Type B pancreatic cell (in vitro differentiated cells): ENCODE results near the gene USH2A. TPM values are rescaled to one million over a fixed set of nuclear protein-coding genes. Genes with fewer than 3 reads are reported as not detected.

Experiments used
- DNase-seq: peaks from one replicate; pipeline ENCODE4 v3.0.0; 2021; ENCODE audit warnings: mixed read lengths; ENCODE audit not compliant: unreplicated experiment; ENCODE audit errors: extremely low spot score
- H3K27ac Mint-ChIP-seq: 2 replicates; pipeline ENCODE4 v1.8.0; 2021; ENCODE audit warnings: mild to moderate bottlenecking, mixed read lengths
- H3K27me3 Mint-ChIP-seq: 2 replicates; pipeline ENCODE4 v1.8.0; 2021; ENCODE audit warnings: mixed read lengths
- H3K36me3 Mint-ChIP-seq: 2 replicates; pipeline ENCODE4 v1.8.0; 2021; ENCODE audit warnings: mixed read lengths
- H3K4me1 Mint-ChIP-seq: one replicate; pipeline ENCODE4 v1.8.0; 2021; ENCODE audit warnings: mixed read lengths; ENCODE audit not compliant: unreplicated experiment
- H3K4me3 Mint-ChIP-seq: 2 replicates; pipeline ENCODE4 v1.8.0; 2021; ENCODE audit warnings: mild to moderate bottlenecking, mixed read lengths
- H3K9me3 Mint-ChIP-seq: 2 replicates; pipeline ENCODE4 v1.8.0; 2021; ENCODE audit warnings: mixed read lengths
- total RNA-seq: library from RNA; stranded (reverse); gene quantifications from 2 replicates; pipeline ENCODE4 v1.2.1, GENCODE V29; 2021; ENCODE audit warnings: low replicate concordance
- TF ChIP-seq, protein P1 (sequence below): fragments of 200-600 bp; sonication (generic); conservative IDR thresholded peaks from 2 replicates; pipeline ENCODE4 v1.5.0; 2021; ENCODE audit warnings: antibody characterized with exemption, mild to moderate bottlenecking

Gene USH2A
- total RNA-seq, 1 donor from 2014 or later: 0.22 TPM

DNA sequence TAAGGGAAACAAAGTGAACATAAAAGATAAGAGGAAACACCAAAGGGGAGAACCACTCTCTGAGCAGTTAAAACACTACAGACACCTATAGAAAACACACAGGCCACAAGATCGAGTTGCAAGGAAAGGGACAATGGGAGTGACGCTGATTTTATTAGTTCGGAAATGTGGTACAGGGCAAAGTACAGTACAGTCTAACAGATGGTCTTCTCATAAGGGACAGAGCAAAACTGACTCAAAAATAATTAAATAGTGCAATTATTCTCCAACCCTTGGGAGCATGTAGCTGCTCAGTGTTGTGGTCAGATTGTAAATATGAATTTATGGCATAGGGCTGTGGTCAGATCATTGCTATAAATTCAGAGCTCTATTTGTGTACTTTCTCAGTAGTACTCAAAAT is 352.0 kb downstream of the USH2A start:
- TF ChIP-seq, protein P1, sequence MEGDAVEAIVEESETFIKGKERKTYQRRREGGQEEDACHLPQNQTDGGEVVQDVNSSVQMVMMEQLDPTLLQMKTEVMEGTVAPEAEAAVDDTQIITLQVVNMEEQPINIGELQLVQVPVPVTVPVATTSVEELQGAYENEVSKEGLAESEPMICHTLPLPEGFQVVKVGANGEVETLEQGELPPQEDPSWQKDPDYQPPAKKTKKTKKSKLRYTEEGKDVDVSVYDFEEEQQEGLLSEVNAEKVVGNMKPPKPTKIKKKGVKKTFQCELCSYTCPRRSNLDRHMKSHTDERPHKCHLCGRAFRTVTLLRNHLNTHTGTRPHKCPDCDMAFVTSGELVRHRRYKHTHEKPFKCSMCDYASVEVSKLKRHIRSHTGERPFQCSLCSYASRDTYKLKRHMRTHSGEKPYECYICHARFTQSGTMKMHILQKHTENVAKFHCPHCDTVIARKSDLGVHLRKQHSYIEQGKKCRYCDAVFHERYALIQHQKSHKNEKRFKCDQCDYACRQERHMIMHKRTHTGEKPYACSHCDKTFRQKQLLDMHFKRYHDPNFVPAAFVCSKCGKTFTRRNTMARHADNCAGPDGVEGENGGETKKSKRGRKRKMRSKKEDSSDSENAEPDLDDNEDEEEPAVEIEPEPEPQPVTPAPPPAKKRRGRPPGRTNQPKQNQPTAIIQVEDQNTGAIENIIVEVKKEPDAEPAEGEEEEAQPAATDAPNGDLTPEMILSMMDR: no peak
- H3K27ac Mint-ChIP-seq: no peak overlapping the region
- no peaks in the 10 kb centered on the region for H3K36me3 Mint-ChIP-seq
- H3K4me3 Mint-ChIP-seq: no peak overlapping the region
- H3K27me3 Mint-ChIP-seq: no peaks in the 10 kb centered on the region
- DNase-seq: no peak
- H3K9me3 Mint-ChIP-seq: no peaks in the 10 kb centered on the region
- H3K4me1 Mint-ChIP-seq: no peaks in the 10 kb centered on the region

GRCh38 chr1:216064643-216065042 is 358.6 kb downstream of the USH2A start:
- TF ChIP-seq, protein P1: no peak
- Mint-ChIP-seq H3K9me3 (no peaks in the 10 kb centered on the region), H3K36me3 (no peaks in the 10 kb centered on the region)

GRCh38 chr1:216057947-216058346 is 365.3 kb downstream of the USH2A start:
- DNase-seq: no peak
- no peaks in the 10 kb centered on the region for H3K27me3 Mint-ChIP-seq
- no peak overlapping the region for H3K4me3 Mint-ChIP-seq
- H3K27ac Mint-ChIP-seq: no peak overlapping the region
- H3K9me3 Mint-ChIP-seq: no peaks in the 10 kb centered on the region
- no peaks in the 10 kb centered on the region for H3K4me1 Mint-ChIP-seq
- no peaks in the 10 kb centered on the region for H3K36me3 Mint-ChIP-seq
- TF ChIP-seq, protein P1: no peak

More at GRCh38 chr1:216064643-216065042, 358.6 kb downstream of the USH2A start:
- no peak for DNase-seq
- no peak overlapping the region for H3K27ac Mint-ChIP-seq
- H3K4me3 Mint-ChIP-seq: no peak overlapping the region
- no peaks in the 10 kb centered on the region for H3K4me1 Mint-ChIP-seq
- no peaks in the 10 kb centered on the region for H3K27me3 Mint-ChIP-seq

- DNase-seq: no peak
- Mint-ChIP-seq H3K27me3 (no peaks in the 10 kb centered on the region), H3K27ac (no peak overlapping the region), H3K4me3 (no peak overlapping the region), H3K4me1 (no peaks in the 10 kb centered on the region), H3K36me3 (no peaks in the 10 kb centered on the region), H3K9me3 (no peaks in the 10 kb centered on the region)
- TF ChIP-seq, protein P1: no peak
These were observed 366.2 kb downstream of the USH2A start for GRCh38 chr1:216057063-216057462.

- peaks cover 7% of the 10 kb centered on the region for H3K9me3 Mint-ChIP-seq
- TF ChIP-seq, protein P1: no peak
- no peaks in the 10 kb centered on the region for H3K27me3 Mint-ChIP-seq
- no peak overlapping the region for H3K27ac Mint-ChIP-seq
- H3K4me3 Mint-ChIP-seq: no peak overlapping the region
- DNase-seq: no peak
- H3K36me3 Mint-ChIP-seq: no peaks in the 10 kb centered on the region
- no peaks in the 10 kb centered on the region for H3K4me1 Mint-ChIP-seq
These were observed 368.2 kb downstream of the USH2A start for GRCh38 chr1:216055004-216055403.

DNA sequence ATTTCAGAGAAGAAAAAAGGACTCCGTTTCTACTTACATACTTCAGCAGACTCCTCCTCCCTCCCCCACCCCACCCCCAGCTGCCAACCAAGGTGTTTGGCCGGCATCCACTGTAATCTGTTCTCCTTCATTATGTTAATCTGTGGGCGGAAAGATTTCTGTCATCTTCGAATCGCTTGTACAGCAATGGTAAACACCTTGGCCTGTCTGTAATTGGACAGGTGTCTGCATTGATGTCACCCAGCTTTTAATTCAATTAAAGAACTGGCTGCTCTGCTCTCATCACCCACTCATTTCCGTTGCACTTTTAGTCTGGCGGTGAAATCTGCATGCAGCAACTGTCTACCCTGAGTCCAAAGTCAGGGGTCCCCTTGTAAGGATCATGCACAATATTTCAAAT is 368.6 kb downstream of the USH2A start:
- no peaks in the 10 kb centered on the region for H3K36me3 Mint-ChIP-seq
- no peaks in the 10 kb centered on the region for H3K27me3 Mint-ChIP-seq
- H3K27ac Mint-ChIP-seq: no peak overlapping the region
- TF ChIP-seq, protein P1: no peak
- H3K4me3 Mint-ChIP-seq: no peak overlapping the region
- no peak for DNase-seq
- H3K9me3 Mint-ChIP-seq: peaks cover 7% of the 10 kb centered on the region
- H3K4me1 Mint-ChIP-seq: no peaks in the 10 kb centered on the region
